NT2/D1 (cell line): ENCODE measurements around the gene HES1.

Experiments
- SUZ12 ChIP-seq: IDR thresholded peaks from 2 replicates; pipeline ENCODE4 v1.6.1; 2011; ENCODE audit not compliant: insufficient read length, insufficient read depth; ENCODE audit errors: extremely low read depth
- ZNF274 ChIP-seq: IDR thresholded peaks from 2 replicates; pipeline ENCODE4 v1.6.1; 2011; ENCODE audit warnings: mild to moderate bottlenecking, low read depth, low read length

DNA sequence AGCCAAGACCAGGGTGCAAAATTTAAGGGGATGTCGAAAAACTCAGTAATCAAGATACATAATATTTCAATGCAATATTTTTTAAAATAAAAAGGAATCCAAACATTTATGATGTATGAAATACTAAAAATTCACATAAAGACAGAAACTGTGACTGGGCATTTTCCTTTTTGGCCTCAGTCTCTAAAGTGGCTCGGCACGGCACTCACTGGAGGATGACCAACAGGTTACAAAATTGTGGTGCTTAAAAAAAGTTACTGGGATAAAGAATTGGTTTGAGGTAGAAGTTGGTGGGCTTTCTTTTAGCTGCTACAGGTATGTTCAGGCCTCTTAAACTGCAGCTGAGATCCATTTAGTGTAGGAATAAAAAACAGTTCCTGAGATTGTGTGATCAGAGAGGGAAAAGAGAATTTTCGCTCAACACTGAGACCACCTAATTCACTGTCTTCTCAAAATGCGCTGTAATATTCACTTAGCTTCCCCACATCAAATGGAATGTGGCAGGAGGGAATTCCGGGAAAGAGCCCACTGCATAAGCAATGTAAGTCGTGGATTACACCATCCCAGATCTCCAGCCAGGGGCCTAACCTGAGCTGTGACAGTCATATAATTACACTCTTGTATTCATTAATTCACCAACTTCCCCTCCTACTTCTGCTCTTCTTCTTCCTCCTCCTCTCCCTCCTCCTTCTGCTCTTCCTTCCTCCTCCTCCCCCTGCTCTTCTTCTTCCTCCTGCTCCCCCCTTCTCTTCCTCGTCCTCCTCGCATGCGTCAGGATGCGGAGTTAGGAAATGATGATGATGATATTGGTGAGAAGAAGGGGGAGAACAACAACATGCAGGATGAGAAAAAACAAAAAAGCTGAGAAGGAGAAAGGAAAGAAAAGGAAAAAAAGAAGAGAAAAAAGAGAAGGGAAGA is 45.9 kb downstream of the HES1 start:
- TF ChIP-seq SUZ12 (no peak), ZNF274 (no peak)
